Thyroid gland (tissue), 4 donors: ENCODE results near the gene PIMREG. TPM values are rescaled to one million over a fixed set of nuclear protein-coding genes. Genes with fewer than 3 reads are reported as not detected.

Experiments used
- DNase-seq, 2 donors: peaks; one replicate each; pipeline ENCODE4 v3.0.0-alpha.2; 2019
- H3K27ac ChIP-seq, 3 donors: fragments of 200-600 bp; sonication (generic); 1 replicate in 2 of 3; 2 replicates in 1 of 3; pipeline ENCODE4 v1.5.1; 2016 to 2019; ENCODE audit warnings: mild to moderate bottlenecking in 1 of 3, moderate library complexity in 1 of 3
- H3K27me3 ChIP-seq: fragments of 200-600 bp; sonication (generic); one replicate; pipeline ENCODE4 v1.5.1; 2019
- H3K36me3 ChIP-seq, 2 donors: fragments of 200-600 bp; sonication (generic); one replicate each; pipeline ENCODE4 v1.5.1; 2016 to 2019
- H3K4me1 ChIP-seq, 2 donors: fragments of 200-600 bp; sonication (generic); one replicate each; pipeline ENCODE4 v1.5.1; 2017 to 2019
- H3K4me3 ChIP-seq, 3 donors: fragments of 200-600 bp; sonication (generic); replicated peaks in 1 of 3; 1 replicate in 2 of 3; 2 replicates in 1 of 3; pipeline ENCODE4 v1.5.1; 2016; ENCODE audit warnings: mild to moderate bottlenecking in 1 of 3
- H3K9me3 ChIP-seq: fragments of 200-600 bp; sonication (generic); one replicate; pipeline ENCODE4 v1.5.1; 2017
- CTCF ChIP-seq, 6 experiments: fragments of 200-600 bp in 3 of 6; fragments of 450-650 bp in 3 of 6; sonication (generic) in 3 of 6; IDR thresholded peaks; one replicate each; pipeline ENCODE4 v1.5.1; 2016 to 2019; ENCODE audit warnings: antibody characterized with exemption in 6 of 6, mild to moderate bottlenecking in 2 of 6, inconsistent platforms in 1 of 6, moderate library complexity in 1 of 6
- POLR2A ChIP-seq, 2 donors: fragments of 450-650 bp; IDR thresholded peaks; one replicate each; pipeline ENCODE4 v1.6.1; 2017; ENCODE audit warnings: antibody characterized with exemption in 2 of 2, mild to moderate bottlenecking in 2 of 2, moderate library complexity in 1 of 2
- WGBS, 2 donors: methylation state at CpG; one replicate each; pipeline ENCODE4 v1.1.5; 2017; 5-methylcytosine and 5-hydroxymethylcytosine counted together
- intact Hi-C: fragments of 100-400 bp; cut with DNase I; formaldehyde crosslinking; loops from one replicate; pipeline ENCODE4 v1.15.1; 2023
- total RNA-seq, 4 donors: library from RNA; depleted of rRNA; stranded (reverse); fragments of >200 nt; gene quantifications; one replicate each; pipeline ENCODE4 v1.2.3, GENCODE V29; 2016

The PIMREG gene
- total RNA-seq, 4 donors from 2014 or later = not detected

GRCh38 chr17:6492892-6493674 lies 48.8 kb downstream of the PIMREG start:
- no peaks in the 10 kb centered on the region for H3K27me3 ChIP-seq
- no peaks in the 10 kb centered on the region for H3K9me3 ChIP-seq
- intact Hi-C loops = no loop called here
- H3K4me3 ChIP-seq = no peak overlapping the region
- peaks cover 0 to 10% of the 10 kb centered on the region in 2 donors for H3K4me1 ChIP-seq
- peak overlapping the region in 1 of 3 donors; percentile 10 for H3K27ac ChIP-seq
- no peak for DNase-seq
- TF ChIP-seq POLR2A (IDR thresholded peaks at IDR 0.05) (no peak), CTCF (IDR thresholded peaks at IDR 0.05) (no peak)
- H3K36me3 ChIP-seq = no peaks in the 10 kb centered on the region
- WGBS, 2 donors = 50 to 55% methylated on average over 4 of the region's 4 CpGs

- TF ChIP-seq POLR2A (IDR thresholded peaks at IDR 0.05) (no peak), CTCF (IDR thresholded peaks at IDR 0.05) (no peak)
- no peaks in the 10 kb centered on the region for H3K36me3 ChIP-seq
- no peaks in the 10 kb centered on the region for H3K27me3 ChIP-seq
- no peak overlapping the region for H3K27ac ChIP-seq
- no peaks in the 10 kb centered on the region for H3K9me3 ChIP-seq
- peaks cover 0 to 10% of the 10 kb centered on the region in 2 donors for H3K4me1 ChIP-seq
- intact Hi-C loops = no loop called here
- H3K4me3 ChIP-seq = no peak overlapping the region
- WGBS, 2 donors = 76 to 79% methylated on average over 5 of the region's 5 CpGs
- DNase-seq = no peak
These were observed 50.1 kb downstream of the PIMREG start for GRCh38 chr17:6494239-6494941.

DNA sequence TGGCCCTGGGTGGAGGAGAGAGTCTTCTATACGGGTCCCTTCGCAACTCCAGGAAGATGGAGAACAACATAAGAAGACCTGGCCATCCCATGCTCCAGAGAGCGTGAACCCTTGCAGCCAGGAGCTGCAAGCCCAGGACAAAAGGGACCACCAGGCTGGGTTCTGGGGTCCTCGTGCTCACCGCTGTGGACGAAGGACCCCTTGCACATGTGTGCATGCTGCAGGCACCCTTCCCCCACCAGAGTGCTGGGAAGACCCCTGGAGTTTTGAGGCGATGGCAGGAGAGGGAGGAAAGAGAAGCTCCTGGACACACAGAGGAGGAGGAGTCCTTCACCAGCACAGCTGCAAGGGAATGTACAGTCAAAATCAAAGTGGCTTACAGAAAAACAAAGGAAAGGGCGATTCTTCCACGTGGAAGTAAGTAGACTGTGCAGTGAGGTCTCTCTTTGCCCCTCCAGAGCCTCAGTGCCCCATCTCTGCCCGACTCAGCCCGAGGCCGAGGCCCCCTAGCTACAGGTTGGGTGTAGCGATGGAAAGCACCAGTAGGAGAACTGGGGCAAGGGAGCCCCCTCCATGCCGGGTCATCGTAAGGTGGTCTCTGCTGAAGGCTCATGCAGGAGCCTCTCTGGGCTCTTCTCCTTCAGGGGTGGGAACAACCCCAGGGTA lies 51.3 kb downstream of the PIMREG start:
- Histone ChIP-seq H3K4me1 (peaks cover 0 to 10% of the 10 kb centered on the region in 2 donors), H3K4me3 (no peak overlapping the region), H3K27me3 (no peaks in the 10 kb centered on the region), H3K36me3 (no peaks in the 10 kb centered on the region), H3K9me3 (no peaks in the 10 kb centered on the region), H3K27ac (no peak overlapping the region)
- TF ChIP-seq POLR2A (IDR thresholded peaks at IDR 0.05) (no peak), CTCF (IDR thresholded peaks at IDR 0.05) (no peak)
- intact Hi-C loops = no loop called here
- no peak for DNase-seq
- WGBS, 2 donors = 68 to 73% methylated on average over 13 to 15 of the region's 15 CpGs

DNA sequence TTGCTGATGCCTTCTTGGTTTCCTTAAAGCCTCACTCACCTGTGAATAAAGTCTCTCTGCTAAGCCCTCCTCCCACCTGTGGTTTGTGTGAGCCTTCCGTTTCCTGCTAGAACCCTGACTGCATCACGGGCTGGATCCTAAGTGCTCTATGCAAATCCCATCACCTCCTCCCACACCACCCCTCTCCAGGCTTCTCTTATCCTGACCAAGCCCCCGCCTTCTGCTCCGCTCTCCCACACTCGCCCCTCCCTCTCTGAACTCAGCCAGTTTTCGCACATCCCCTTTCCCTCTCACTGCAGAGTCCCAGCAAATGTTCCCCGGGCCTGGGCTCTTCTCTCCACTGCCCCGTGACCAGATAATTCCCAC lies 51.8 kb downstream of the PIMREG start:
- TF ChIP-seq POLR2A (IDR thresholded peaks at IDR 0.05) (no peak), CTCF (IDR thresholded peaks at IDR 0.05) (no peak)
- Histone ChIP-seq H3K27ac (no peak overlapping the region), H3K4me1 (peaks cover 0 to 10% of the 10 kb centered on the region in 2 donors), H3K36me3 (no peaks in the 10 kb centered on the region), H3K9me3 (no peaks in the 10 kb centered on the region), H3K27me3 (no peaks in the 10 kb centered on the region), H3K4me3 (no peak overlapping the region)
- 46 to 59% methylated on average over 8 of the region's 8 CpGs for WGBS, 2 donors
- intact Hi-C loops = no loop called here
- no peak for DNase-seq
